AG04449 (cell line): ENCODE data around the gene NAV1.
A peak's percentile ranks its signal among the peaks of the same experiment; 100 is the strongest.

Experiments
- CTCF ChIA-PET: fragments of 350-600 bp; formaldehyde crosslinking; extraction: SDS; loops from one replicate; lab custom pipeline; 2021; ENCODE audit warnings: antibody characterized with exemption; lab: Yijun Ruan, JAX
- POLR2A ChIA-PET: fragments of 400-600, 350-600 bp; formaldehyde crosslinking; extraction: SDS; loops from one replicate; lab custom pipeline; 2020; ENCODE audit warnings: antibody characterized with exemption, inconsistent platforms; lab: Yijun Ruan, JAX
- DNase-seq: peaks from one replicate; pipeline ENCODE4 v3.0.0-alpha.2; 2010; ENCODE audit warnings: low read depth, low spot score
- H3K4me3 ChIP-seq: 2 replicates; pipeline ENCODE4 v1.5.1; 2011; ENCODE audit warnings: low read depth, mild to moderate bottlenecking, control low read depth, low read length
- TF ChIP-seq, protein P1 (sequence below): IDR thresholded peaks from one replicate; pipeline ENCODE4 v1.5.1; 2011; ENCODE audit warnings: mild to moderate bottlenecking, moderate library complexity, low read length, control low read depth, inconsistent platforms; ENCODE audit not compliant: insufficient read depth; ENCODE audit errors: missing control alignments

The NAV1 gene

GRCh38 chr1:201525193-201525778 lies 13.6 kb upstream of the NAV1 start:
- TF ChIP-seq, protein P1, sequence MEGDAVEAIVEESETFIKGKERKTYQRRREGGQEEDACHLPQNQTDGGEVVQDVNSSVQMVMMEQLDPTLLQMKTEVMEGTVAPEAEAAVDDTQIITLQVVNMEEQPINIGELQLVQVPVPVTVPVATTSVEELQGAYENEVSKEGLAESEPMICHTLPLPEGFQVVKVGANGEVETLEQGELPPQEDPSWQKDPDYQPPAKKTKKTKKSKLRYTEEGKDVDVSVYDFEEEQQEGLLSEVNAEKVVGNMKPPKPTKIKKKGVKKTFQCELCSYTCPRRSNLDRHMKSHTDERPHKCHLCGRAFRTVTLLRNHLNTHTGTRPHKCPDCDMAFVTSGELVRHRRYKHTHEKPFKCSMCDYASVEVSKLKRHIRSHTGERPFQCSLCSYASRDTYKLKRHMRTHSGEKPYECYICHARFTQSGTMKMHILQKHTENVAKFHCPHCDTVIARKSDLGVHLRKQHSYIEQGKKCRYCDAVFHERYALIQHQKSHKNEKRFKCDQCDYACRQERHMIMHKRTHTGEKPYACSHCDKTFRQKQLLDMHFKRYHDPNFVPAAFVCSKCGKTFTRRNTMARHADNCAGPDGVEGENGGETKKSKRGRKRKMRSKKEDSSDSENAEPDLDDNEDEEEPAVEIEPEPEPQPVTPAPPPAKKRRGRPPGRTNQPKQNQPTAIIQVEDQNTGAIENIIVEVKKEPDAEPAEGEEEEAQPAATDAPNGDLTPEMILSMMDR, result no peak
- ChIA-PET POLR2A (no interaction called here), CTCF (interaction anchor here (0.8 to 8.7 kb wide), 6 partner anchors 10 to 185 kb away, joined by 3 to 102 read pairs (median 5); no protein-coding TSS in a partner anchor)
- no peak for DNase-seq
- H3K4me3 ChIP-seq, result no peak overlapping the region

DNA sequence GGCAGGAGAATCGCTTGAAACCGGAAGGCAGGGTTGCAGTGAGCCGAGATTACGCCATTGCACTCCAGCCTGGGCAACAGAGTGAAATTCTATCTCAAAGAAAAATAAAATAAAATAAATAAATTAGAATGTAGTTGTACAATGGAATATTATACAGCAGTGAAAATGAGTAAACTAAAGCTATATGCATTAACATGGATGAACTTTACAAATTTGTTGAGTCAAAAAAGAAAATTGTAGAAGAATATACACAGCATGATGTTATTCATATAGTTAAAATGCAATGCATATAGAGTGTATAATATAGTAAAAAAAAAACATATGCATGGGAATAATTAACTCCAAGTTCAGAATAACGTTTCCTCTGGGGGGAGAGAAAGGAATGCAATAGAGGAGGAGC lies 11.0 kb upstream of the NAV1 start:
- no peak for DNase-seq
- ChIA-PET CTCF (interaction anchor here (0.5 to 11.6 kb wide), 4 partner anchors 12 to 181 kb away, joined by 3 to 255 read pairs (median 52); no protein-coding TSS in a partner anchor), POLR2A (interaction anchor here (0.6 kb wide), 1 partner anchor 120 kb away, joined by 3 read pairs; no protein-coding TSS in a partner anchor)
- TF ChIP-seq, protein P1, result no peak
- H3K4me3 ChIP-seq, result no peak overlapping the region

DNA sequence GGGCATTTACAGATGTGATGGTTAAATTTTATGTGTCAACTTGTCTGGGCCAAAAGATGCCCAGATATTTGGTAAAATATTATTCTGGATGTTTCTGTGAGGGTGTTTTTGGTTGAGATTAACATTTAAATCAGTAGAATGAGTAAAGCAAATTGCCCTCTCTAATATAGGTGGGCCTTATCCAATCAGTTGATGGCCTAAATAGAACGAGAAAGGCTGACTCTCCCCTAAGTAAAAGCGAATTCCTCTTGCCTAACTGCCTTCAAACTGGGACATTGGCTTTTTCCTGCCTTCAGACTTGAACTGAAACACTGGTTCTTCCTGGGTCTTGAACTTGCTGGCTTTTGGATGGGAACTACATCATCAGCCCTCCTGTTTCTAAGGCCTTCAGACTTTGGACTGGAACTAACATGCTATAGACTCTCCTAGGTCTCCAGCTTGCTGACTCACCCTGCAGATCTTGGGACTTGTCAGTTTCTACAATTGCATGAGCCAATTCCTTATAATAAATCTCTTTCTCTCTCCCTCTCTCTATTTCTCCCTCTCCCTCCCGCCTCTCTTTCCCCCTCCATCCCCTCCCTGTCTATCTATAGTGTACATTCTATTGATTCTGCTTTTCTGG lies 10.2 kb upstream of the NAV1 start:
- no peak overlapping the region for H3K4me3 ChIP-seq
- DNase-seq, result no peak
- ChIA-PET POLR2A (no interaction called here), CTCF (interaction anchor here (1.5 to 11.6 kb wide), 6 partner anchors 15 to 264 kb away, joined by 3 to 255 read pairs (median 85); no protein-coding TSS in a partner anchor)
- TF ChIP-seq, protein P1, result no peak

DNA sequence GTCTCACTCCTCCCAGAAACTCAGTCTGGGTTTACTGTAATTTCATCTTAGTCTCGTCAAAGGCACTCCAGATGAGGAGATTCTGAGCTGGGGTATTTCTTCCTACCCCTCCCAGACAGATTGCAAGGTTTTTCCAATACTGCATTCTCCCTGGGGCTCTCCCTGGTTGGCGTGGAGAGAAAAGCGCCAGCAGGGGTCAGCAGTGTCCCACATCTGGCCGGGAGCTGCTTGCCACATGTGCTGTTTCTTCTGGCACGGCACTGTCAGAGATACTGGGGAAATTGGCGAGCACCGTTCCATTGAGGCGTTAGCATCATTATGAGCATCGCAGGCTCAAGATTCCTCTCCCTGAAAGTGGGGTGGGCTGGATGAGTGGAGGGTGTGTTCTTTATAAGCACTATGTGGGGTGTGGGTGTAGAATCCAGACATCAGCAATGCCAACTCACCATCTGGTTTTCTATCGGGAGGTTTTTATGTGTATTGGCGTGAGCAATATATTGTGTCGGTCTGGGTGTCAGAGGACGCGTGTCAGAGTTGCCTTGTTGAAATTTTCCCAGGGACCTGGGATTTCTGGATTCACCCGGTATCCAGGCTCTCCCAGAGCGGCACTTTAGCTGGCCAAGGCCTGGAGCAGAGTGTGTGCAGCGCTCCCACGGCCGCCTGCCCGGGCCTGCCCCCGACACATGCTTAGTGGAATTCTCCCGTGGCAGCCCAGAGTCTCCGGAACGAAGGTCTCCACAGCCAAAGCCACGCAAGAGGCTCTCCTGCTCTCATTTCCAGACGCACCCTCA lies 8.0 kb upstream of the NAV1 start:
- peak; percentile 40 for DNase-seq
- no peak overlapping the region for H3K4me3 ChIP-seq
- ChIA-PET CTCF (interaction anchor here (0.7 to 11.6 kb wide), 54 partner anchors 8 to 442 kb away, joined by 3 to 255 read pairs (median 4); no protein-coding TSS in a partner anchor), POLR2A (interaction anchor here (0.6 to 1.7 kb wide), 8 partner anchors 9 to 230 kb away, joined by 3 to 5 read pairs (median 3); partner anchors contain the start of gene PHLDA3)
- TF ChIP-seq, protein P1, result peak; percentile 87

DNA sequence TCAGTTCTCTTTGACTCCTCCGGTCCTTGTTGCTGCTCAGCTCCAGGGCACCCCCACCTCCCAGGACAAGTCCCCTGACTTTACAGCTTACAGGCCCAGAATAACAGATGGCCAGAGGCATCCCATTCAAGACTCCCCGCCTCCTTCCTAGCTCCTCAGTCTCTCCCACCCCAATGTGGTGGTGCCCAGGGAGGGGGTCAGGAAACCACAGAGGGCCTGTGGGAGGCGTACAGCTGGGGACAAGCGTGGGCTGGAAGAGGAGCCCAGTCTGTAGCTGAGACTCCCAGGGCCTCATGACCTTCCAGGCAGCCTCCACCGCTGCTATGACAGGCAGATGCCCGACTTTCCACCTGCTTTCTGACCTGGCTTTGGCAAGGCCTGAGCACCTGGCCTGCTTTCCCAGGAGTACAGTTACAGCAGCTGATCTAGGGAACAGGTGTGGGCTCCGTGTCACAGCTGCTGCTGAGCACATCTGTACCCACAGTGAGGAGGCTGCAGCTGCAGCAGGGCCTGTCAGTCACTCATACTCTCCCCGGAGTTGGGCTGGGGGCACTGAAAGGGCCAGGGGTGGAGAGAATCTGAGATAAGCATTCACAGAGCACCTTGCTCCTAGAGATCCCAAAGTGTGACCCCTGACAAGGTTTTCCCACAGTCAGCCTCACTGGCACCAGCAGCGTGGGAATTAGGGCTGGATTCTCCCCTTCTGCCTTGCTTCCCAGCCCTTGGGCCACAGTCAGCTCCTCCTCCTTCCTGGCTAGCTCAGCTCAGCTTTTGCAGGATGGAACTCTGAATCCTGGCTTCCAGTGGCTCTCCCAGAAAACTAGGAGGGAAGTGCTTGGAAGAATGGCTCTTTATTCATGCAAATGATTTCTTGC lies 7.1 kb upstream of the NAV1 start:
- POLR2A ChIA-PET, result interaction anchor here (0.7 to 1.7 kb wide), 4 partner anchors 9 to 118 kb away, joined by 3 to 5 read pairs (median 4); no protein-coding TSS in a partner anchor
- no peak overlapping the region for H3K4me3 ChIP-seq
- TF ChIP-seq, protein P1, result no peak
- CTCF ChIA-PET, result interaction anchor here (0.8 to 11.6 kb wide), 43 partner anchors 8 to 441 kb away, joined by 3 to 255 read pairs (median 5); partner anchors contain the start of gene IPO9
- DNase-seq, result no peak
